HCT116 (cell line): ENCODE results near the gene RAB5IF. TPM values are rescaled to one million over a fixed set of nuclear protein-coding genes. Genes with fewer than 3 reads are reported as not detected.

ENCODE experiments used
- ATAC-seq: fragments of 200-7000 bp; cut with Tn5 transposase; 2 replicates; pipeline ENCODE4 v1.9.1; 2020; ENCODE audit warnings: mild to moderate bottlenecking, moderate library complexity
- BruUV-seq: library from RNA; stranded (reverse); fragments of 400-500 nt; replicated peaks from 2 replicates; lab custom pipeline; 2021; lab: Mats Ljungman, UMichigan
- CTCF ChIA-PET: fragments of 300-600 bp; sonication (Branson Sonifier 250); formaldehyde crosslinking; loops from one replicate; lab custom pipeline; 2021; ENCODE audit warnings: antibody characterized with exemption; lab: Charles Lee
- POLR2A ChIA-PET: fragments of 300-600, 350-600 bp; sonication (Branson Sonifier 250); formaldehyde crosslinking; loops from one replicate; lab custom pipeline; 2021; ENCODE audit warnings: antibody characterized with exemption; lab: Charles Lee
- RAD21 ChIA-PET, 2 experiments: fragments of 300-600 bp; sonication (Branson Sonifier 250); formaldehyde crosslinking; loops; one replicate each; lab custom pipeline; 2023; ENCODE audit warnings: low total read pairs in 2 of 2; ENCODE audit not compliant: uncharacterized antibody in 2 of 2, unreplicated experiment in 2 of 2, low non-redundant PET in 1 of 2; lab: Charles Lee
- DNase-seq: peaks from one replicate; pipeline ENCODE4 v3.0.0-alpha.2; 2010; ENCODE audit warnings: low read depth, low spot score
- H2AFZ ChIP-seq: fragments of 200-600 bp; shearing (Covaris generic), sonication (generic); 2 replicates; pipeline ENCODE4 v1.6.1; 2017; ENCODE audit warnings: low read depth, mixed run types, mixed read lengths, antibody characterized with exemption, low read length; ENCODE audit not compliant: poor library complexity, severe bottlenecking
- H3K27ac ChIP-seq: 2 replicates; pipeline ENCODE4 v1.5.1; 2012; ENCODE audit warnings: low read depth, low read length
- H3K27me3 ChIP-seq: fragments of 200-600 bp; sonication (generic); 2 replicates; pipeline ENCODE4 v1.6.1; 2016; ENCODE audit warnings: mixed run types, low read length, mixed read lengths; ENCODE audit not compliant: insufficient read depth
- H3K36me3 ChIP-seq, 2 experiments: fragments of 200-500 bp in 1 of 2; fragments of 200-600 bp in 1 of 2; sonication (Bioruptor generic) in 1 of 2; sonication (generic) in 1 of 2; 2 replicates each; pipeline versions ENCODE4 v1.5.1 to v1.6.1; 2014 to 2016; ENCODE audit warnings: low read length in 2 of 2, inconsistent platforms in 1 of 2, mixed read lengths in 1 of 2, mixed run types in 1 of 2; ENCODE audit not compliant: insufficient read depth in 2 of 2, control insufficient read depth in 1 of 2
- H3K4me1 ChIP-seq, 2 experiments: fragments of 200-600 bp in 1 of 2; sonication (generic) in 1 of 2; 2 replicates each; pipeline versions ENCODE4 v1.5.1 to v1.6.1; 2012 to 2017; ENCODE audit warnings: low read length in 2 of 2, inconsistent platforms in 1 of 2, mild to moderate bottlenecking in 1 of 2, mixed read lengths in 1 of 2, mixed run types in 1 of 2, moderate library complexity in 1 of 2; ENCODE audit not compliant: insufficient read depth in 2 of 2, control insufficient read depth in 1 of 2
- H3K4me2 ChIP-seq: fragments of 200-600 bp; sonication (generic); 2 replicates; pipeline ENCODE4 v1.6.1; 2017; ENCODE audit warnings: mixed run types, low read length, mixed read lengths
- H3K4me3 ChIP-seq, 2 experiments: fragments of 200-600 bp in 1 of 2; sonication (generic) in 1 of 2; replicated peaks in 1 of 2; 2 replicates each; pipeline ENCODE4 v1.5.1; 2011 to 2016; ENCODE audit warnings: low read length in 2 of 2, control low read depth in 1 of 2, low read depth in 1 of 2, mild to moderate bottlenecking in 1 of 2, mixed read lengths in 1 of 2, mixed run types in 1 of 2
- H3K79me2 ChIP-seq: fragments of 200-600 bp; sonication (generic); 2 replicates; pipeline ENCODE4 v1.6.1; 2017; ENCODE audit warnings: mild to moderate bottlenecking, mixed run types, low read length, moderate library complexity, mixed read lengths; ENCODE audit not compliant: insufficient read depth
- H3K9ac ChIP-seq: fragments of 200-600 bp; sonication (generic); 2 replicates; pipeline ENCODE4 v1.6.1; 2016; ENCODE audit warnings: low read length, mixed read lengths
- H3K9me2 ChIP-seq: fragments of 200-600 bp; sonication (generic), shearing (Covaris generic); 2 replicates; pipeline ENCODE4 v1.6.1; 2017; ENCODE audit warnings: mixed run types, mild to moderate bottlenecking, moderate library complexity; ENCODE audit not compliant: insufficient read depth
- H3K9me3 ChIP-seq, 2 experiments: fragments of 200-500 bp in 1 of 2; fragments of 200-600 bp in 1 of 2; sonication (Bioruptor generic) in 1 of 2; sonication (generic) in 1 of 2; 2 replicates each; pipeline ENCODE4 v1.6.1; 2014 to 2017; ENCODE audit warnings: low read length in 2 of 2, mixed read lengths in 2 of 2, inconsistent platforms in 1 of 2, low read depth in 1 of 2, mild to moderate bottlenecking in 1 of 2, mixed run types in 1 of 2, moderate library complexity in 1 of 2; ENCODE audit not compliant: control insufficient read depth in 1 of 2, insufficient read depth in 1 of 2
- H4K20me1 ChIP-seq: fragments of 200-600 bp; sonication (generic), shearing (Covaris generic); 2 replicates; pipeline ENCODE4 v1.6.1; 2017; ENCODE audit warnings: mixed run types, mild to moderate bottlenecking, moderate library complexity; ENCODE audit not compliant: insufficient read depth
- CEBPB ChIP-seq: IDR thresholded peaks from 2 replicates; pipeline ENCODE4 v1.6.1; 2012; ENCODE audit warnings: low read depth
- POLR2A ChIP-seq: IDR thresholded peaks from 2 replicates; pipeline ENCODE4 v1.7.0; 2011; ENCODE audit warnings: borderline replicate concordance; ENCODE audit not compliant: insufficient read depth, insufficient read length; ENCODE audit errors: extremely low read depth
- SIN3A ChIP-seq: IDR thresholded peaks from 2 replicates; pipeline ENCODE4 v1.6.1; 2012; ENCODE audit warnings: low read depth
- intact Hi-C: fragments of 100-400 bp; cut with micrococcal nuclease; formaldehyde crosslinking; loops from 2 replicates; pipeline ENCODE4 v1.10.0; 2022
- total RNA-seq: library from RNA; stranded (reverse); gene quantifications from one replicate; pipeline ENCODE4 v1.2.1, GENCODE V29; 2021; ENCODE audit not compliant: unreplicated experiment
- TF ChIP-seq, protein P1 (sequence below): IDR thresholded peaks from 2 replicates; pipeline ENCODE4 v1.6.1; 2011; ENCODE audit warnings: mild to moderate bottlenecking, low read length, moderate library complexity; ENCODE audit not compliant: insufficient replicate concordance; ENCODE audit errors: extremely low read depth
- TF ChIP-seq, protein P2 (sequence below), 3 experiments: fragments of 200-600 bp in 1 of 3; sonication (generic) in 1 of 3; IDR thresholded peaks in 2 of 3; conservative IDR thresholded peaks in 1 of 3; 2 replicates each; pipeline ENCODE4 v1.5.1; 2012 to 2017; ENCODE audit warnings: low read depth in 2 of 3, low read length in 2 of 3, antibody characterized with exemption in 1 of 3, borderline replicate concordance in 1 of 3, control low read depth in 1 of 3, mild to moderate bottlenecking in 1 of 3, mixed read lengths in 1 of 3, mixed run types in 1 of 3, moderate library complexity in 1 of 3; ENCODE audit not compliant: insufficient read depth in 1 of 3

RAB5IF gene
- total RNA-seq, 1 experiment from 2014 or later, result 82.9 TPM

DNA sequence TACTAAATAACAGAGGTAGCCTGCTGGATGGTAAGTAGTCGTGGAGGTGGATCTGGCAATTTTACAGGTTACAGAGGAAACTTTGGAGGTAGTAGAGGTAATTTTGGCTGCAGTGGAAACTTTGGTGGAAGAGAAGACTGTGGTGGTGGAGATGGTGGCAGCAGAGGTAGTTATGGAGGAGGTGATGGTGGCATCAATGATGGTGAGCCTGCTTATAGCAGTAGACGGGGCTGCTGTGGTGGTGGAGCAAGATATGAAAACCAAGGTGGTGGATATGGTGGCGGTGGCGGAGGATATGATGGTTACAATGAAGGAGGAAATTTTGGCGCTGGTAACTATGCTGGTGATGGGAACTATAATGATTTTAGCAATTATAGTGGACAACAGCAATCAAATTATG lies 15.3 kb downstream of the RAB5IF start:
- CTCF ChIA-PET, result no interaction called here
- TF ChIP-seq CEBPB (no peak), POLR2A (no peak), SIN3A (no peak)
- TF ChIP-seq, protein P1, sequence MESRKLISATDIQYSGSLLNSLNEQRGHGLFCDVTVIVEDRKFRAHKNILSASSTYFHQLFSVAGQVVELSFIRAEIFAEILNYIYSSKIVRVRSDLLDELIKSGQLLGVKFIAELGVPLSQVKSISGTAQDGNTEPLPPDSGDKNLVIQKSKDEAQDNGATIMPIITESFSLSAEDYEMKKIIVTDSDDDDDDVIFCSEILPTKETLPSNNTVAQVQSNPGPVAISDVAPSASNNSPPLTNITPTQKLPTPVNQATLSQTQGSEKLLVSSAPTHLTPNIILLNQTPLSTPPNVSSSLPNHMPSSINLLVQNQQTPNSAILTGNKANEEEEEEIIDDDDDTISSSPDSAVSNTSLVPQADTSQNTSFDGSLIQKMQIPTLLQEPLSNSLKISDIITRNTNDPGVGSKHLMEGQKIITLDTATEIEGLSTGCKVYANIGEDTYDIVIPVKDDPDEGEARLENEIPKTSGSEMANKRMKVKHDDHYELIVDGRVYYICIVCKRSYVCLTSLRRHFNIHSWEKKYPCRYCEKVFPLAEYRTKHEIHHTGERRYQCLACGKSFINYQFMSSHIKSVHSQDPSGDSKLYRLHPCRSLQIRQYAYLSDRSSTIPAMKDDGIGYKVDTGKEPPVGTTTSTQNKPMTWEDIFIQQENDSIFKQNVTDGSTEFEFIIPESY, result no peak
- TF ChIP-seq, protein P2, sequence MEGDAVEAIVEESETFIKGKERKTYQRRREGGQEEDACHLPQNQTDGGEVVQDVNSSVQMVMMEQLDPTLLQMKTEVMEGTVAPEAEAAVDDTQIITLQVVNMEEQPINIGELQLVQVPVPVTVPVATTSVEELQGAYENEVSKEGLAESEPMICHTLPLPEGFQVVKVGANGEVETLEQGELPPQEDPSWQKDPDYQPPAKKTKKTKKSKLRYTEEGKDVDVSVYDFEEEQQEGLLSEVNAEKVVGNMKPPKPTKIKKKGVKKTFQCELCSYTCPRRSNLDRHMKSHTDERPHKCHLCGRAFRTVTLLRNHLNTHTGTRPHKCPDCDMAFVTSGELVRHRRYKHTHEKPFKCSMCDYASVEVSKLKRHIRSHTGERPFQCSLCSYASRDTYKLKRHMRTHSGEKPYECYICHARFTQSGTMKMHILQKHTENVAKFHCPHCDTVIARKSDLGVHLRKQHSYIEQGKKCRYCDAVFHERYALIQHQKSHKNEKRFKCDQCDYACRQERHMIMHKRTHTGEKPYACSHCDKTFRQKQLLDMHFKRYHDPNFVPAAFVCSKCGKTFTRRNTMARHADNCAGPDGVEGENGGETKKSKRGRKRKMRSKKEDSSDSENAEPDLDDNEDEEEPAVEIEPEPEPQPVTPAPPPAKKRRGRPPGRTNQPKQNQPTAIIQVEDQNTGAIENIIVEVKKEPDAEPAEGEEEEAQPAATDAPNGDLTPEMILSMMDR (IDR thresholded peaks at IDR 0.05 in 2 of 3, conservative IDR thresholded peaks at IDR 0.05 in 1 of 3; ENCODE audit: borderline replicate concordance in 1 of 3, insufficient read depth in 1 of 3, low read depth in 2 of 3, low read length in 2 of 3), result no peak
- H3K9me3 ChIP-seq, result no peaks in the 10 kb centered on the region
- H3K4me1 ChIP-seq, result peaks cover 2 to 7% of the 10 kb centered on the region in 2 experiments; a peak in 1 of 4 replicates
- no peaks in the 10 kb centered on the region for H4K20me1 ChIP-seq
- H3K4me3 ChIP-seq, result no peak overlapping the region
- no peaks in the 10 kb centered on the region for H3K9me2 ChIP-seq
- RAD21 ChIA-PET, result no interaction called here
- ATAC-seq, result no peak
- POLR2A ChIA-PET, result no interaction called here
- intact Hi-C loops, result no loop called here
- DNase-seq, result no peak
- no peak overlapping the region for H3K27ac ChIP-seq
- no peaks in the 10 kb centered on the region for H3K27me3 ChIP-seq
- BruUV-seq, result no TSS peak
- no peak overlapping the region for H2AFZ ChIP-seq
- H3K79me2 ChIP-seq, result no peaks in the 10 kb centered on the region
- H3K4me2 ChIP-seq, result no peak overlapping the region
- no peaks in the 10 kb centered on the region for H3K36me3 ChIP-seq
- no peak overlapping the region for H3K9ac ChIP-seq
